AG09309 (cell line): ENCODE results near the gene FMN2.

Experiments
- DNase-seq: peaks from one replicate; pipeline ENCODE4 v3.0.0-alpha.2; 2010; ENCODE audit warnings: low read depth
- H3K4me3 ChIP-seq: 2 replicates; pipeline ENCODE4 v1.5.1; 2011; ENCODE audit warnings: mild to moderate bottlenecking, low read depth, low read length, moderate library complexity; ENCODE audit not compliant: control insufficient read depth
- TF ChIP-seq, protein P1 (sequence below): IDR thresholded peaks from 2 replicates; pipeline ENCODE4 v1.5.1; 2011; ENCODE audit warnings: mild to moderate bottlenecking, low read depth, low read length, inconsistent platforms; ENCODE audit not compliant: insufficient read depth, control insufficient read depth; ENCODE audit errors: missing control alignments

Gene FMN2

DNA sequence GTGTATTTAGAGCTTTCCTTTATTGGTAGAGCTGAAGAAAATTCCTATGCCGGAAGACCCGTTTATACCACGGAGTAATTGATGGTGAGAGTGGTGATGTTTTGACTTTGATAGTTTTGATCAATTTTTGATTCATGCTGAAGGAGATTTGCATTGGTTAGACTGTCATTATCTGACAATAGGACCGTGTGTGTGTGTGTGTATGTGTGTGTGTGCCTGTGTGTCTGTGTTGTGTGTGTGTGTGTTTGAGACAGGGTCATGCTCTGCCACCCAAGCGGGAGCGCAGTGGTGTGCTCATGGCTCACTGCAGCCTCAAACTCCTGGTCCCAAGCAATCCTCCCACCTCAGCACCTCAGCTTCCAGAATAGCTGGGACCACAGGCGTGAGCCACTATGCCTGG, 9.6 kb downstream of the FMN2 start:
- no peak for DNase-seq
- TF ChIP-seq, protein P1, sequence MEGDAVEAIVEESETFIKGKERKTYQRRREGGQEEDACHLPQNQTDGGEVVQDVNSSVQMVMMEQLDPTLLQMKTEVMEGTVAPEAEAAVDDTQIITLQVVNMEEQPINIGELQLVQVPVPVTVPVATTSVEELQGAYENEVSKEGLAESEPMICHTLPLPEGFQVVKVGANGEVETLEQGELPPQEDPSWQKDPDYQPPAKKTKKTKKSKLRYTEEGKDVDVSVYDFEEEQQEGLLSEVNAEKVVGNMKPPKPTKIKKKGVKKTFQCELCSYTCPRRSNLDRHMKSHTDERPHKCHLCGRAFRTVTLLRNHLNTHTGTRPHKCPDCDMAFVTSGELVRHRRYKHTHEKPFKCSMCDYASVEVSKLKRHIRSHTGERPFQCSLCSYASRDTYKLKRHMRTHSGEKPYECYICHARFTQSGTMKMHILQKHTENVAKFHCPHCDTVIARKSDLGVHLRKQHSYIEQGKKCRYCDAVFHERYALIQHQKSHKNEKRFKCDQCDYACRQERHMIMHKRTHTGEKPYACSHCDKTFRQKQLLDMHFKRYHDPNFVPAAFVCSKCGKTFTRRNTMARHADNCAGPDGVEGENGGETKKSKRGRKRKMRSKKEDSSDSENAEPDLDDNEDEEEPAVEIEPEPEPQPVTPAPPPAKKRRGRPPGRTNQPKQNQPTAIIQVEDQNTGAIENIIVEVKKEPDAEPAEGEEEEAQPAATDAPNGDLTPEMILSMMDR: no peak
- H3K4me3 ChIP-seq: no peak overlapping the region; the same call in 1 of the 2 replicates

DNA sequence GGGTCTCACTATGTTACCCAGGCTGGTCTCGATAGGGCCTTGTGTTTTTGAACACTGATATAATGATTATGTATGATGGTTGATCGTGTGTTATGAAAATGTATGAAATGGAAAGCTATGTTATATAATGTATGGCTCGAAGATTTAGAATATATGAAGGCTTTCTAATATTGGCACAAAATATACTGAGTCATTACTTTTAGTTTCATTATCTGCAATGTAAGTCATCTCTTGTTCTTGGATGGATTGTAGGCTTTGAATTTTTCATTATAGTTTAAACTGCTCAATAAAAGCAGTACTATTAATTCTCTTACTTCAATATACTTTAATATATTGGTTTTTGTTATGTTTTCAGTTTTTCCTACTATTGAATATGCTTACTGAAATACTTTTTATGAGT, 10.1 kb downstream of the FMN2 start:
- H3K4me3 ChIP-seq: no peak overlapping the region

GRCh38 chr1:240104672-240105071, 13.0 kb downstream of the FMN2 start:
- no peak for DNase-seq
- TF ChIP-seq, protein P1: no peak
- H3K4me3 ChIP-seq: no peak overlapping the region

More for the DNA sequence above, 10.1 kb downstream of the FMN2 start:
- no peak for DNase-seq
- TF ChIP-seq, protein P1: no peak

DNA sequence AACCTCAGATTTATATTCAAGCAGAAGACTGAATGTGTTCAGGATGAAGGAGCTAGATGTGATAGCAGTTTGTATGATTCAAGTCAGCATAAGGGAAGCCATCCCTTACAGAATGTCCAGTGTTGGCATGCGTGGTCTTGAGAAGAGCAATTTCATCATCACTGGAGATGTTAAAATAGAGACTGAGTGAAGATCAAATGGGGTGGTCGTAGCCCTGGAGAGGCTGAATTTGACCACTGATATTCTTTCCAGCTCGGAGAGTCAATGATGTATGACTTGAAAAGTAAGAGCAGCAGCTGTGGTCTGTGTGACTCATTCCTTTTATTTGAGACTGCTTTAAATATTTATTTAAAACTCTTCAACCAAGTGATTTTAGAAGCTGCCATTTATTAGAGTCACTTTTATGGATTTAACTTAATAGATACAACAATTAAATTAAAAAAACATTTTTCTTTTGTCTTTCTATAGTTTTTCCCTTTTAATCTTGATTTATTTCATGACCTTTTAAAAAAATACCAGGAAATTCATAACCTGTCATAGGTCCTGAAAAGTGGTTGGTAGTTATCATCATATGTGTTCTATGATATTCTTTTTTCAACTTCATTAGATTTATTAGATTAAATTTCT, 15.5 kb downstream of the FMN2 start:
- H3K4me3 ChIP-seq: no peak overlapping the region
- DNase-seq: no peak
- TF ChIP-seq, protein P1: no peak

DNA sequence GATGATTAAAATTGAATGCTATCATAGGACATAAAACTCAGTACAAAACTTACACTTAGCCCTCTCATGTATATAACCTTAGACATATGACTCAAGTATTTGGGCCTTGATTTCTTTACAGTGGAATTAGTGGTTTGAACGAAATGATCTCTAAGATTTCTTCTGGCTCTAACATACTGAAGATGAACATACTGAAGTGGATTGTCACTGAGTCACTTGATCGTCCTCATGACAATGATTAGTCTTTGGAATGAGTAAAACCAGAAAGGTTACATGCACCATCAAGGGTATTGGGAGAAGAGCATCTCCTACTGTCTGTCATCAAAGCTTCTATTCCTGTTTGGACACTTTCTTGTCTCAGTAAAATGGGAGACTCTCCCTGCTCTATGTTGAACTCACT, 17.4 kb downstream of the FMN2 start:
- H3K4me3 ChIP-seq: no peak overlapping the region
- no peak for DNase-seq
- TF ChIP-seq, protein P1: no peak

DNA sequence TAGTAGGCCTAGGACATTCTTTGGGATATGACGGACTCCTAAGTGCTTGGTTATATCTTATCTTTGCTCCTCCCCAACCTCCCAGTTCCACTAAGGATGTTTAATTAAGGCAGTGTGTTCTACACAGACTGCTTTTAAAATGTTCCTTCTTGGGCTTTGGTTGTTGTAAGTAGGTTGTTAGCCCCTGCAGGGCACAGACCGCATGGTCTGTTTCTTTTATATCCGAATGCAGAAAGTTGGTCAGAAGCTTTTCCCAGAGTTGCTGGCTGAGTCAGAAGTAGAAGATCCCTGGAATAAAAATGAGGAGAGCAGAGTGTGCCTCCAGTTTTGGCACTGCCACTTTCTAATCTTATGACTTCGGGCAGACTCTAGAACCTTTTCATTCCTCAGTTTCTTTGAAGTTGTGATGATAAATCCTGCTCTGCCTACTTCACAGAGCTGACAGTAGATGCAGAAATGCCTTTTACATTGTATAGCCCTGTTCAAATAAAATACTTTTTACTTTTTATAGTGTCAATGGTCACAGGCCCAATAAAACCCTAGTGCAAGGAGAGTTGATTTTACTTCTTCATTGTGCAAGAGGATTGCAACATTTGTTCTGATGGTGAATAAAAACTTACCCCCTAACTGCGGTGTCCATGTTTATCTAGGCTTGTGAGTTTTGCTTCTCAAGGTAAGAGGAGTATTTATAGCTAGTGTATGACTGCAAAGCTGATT, 18.4 kb downstream of the FMN2 start:
- no peak for DNase-seq
- TF ChIP-seq, protein P1: no peak
- H3K4me3 ChIP-seq: no peak overlapping the region
